ENCODE measurements around the gene MTA2. TPM values are rescaled to one million over a fixed set of nuclear protein-coding genes. Genes with fewer than 3 reads are reported as not detected.
"Not testable (repeated sequence)": the region's sequence is repeated elsewhere in the genome, so short reads cannot be mapped to it uniquely, and the experiment has no call there.

The MTA2 gene
- polyA plus RNA-seq, 4 donors = 40.5 to 64.7 (median 43.0) TPM

GRCh38 chr11:62573592-62574362, 27.9 kb downstream of the MTA2 start, which contains the start of gene EEF1G:
EEF1G (minus strand) TSS chr11:62573891; CDS start chr11:62573842, 49 bp downstream.
- peaks cover 0 to 66% (median 8%) of the 10 kb centered on the region in 3 donors for H3K36me3 ChIP-seq (ENCODE audit: control insufficient read depth in 3 of 3, insufficient read depth in 2 of 3, low read depth in 1 of 3, low read length in 3 of 3)
- peaks cover 0 to 31% (median 5%) of the 10 kb centered on the region in 3 donors for H3K4me1 ChIP-seq (ENCODE audit: control insufficient read depth in 3 of 3, insufficient read depth in 2 of 3, low read depth in 1 of 3, low read length in 2 of 3)
- H3K27ac ChIP-seq (ENCODE audit: low read depth in 1 of 3, low read length in 2 of 3) = peak within 1 kb of the TSS; percentile 56 to 89 (median 79)
- no peaks in the 10 kb centered on the region for H3K9me3 ChIP-seq (ENCODE audit: control insufficient read depth in 2 of 2, insufficient read depth in 1 of 2, low read depth in 1 of 2, low read length in 1 of 2)
- WGBS, 3 donors = 0% methylated on average over 46 of the region's 46 CpGs
- FAIRE-seq (no peak), DNase-seq (peak; percentile 100)
- H3K4me3 ChIP-seq (ENCODE audit: low read depth in 1 of 3, low read length in 3 of 3) = peak within 1 kb of the TSS; percentile 60 to 85 (median 74)
- no peaks in the 10 kb centered on the region for H3K27me3 ChIP-seq (ENCODE audit: control insufficient read depth in 3 of 3, insufficient read depth in 3 of 3, low read length in 3 of 3)

GRCh38 chr11:62573006-62573591, 28.6 kb downstream of the MTA2 start:
- peaks cover 0 to 66% (median 6%) of the 10 kb centered on the region in 3 donors for H3K36me3 ChIP-seq (ENCODE audit: control insufficient read depth in 3 of 3, insufficient read depth in 2 of 3, low read depth in 1 of 3, low read length in 3 of 3)
- DNase-seq (peak; percentile 33 to 45), FAIRE-seq (no peak)
- peak overlapping the region; percentile 12 to 59 (median 54) for H3K27ac ChIP-seq (ENCODE audit: low read depth in 1 of 3, low read length in 2 of 3)
- no peaks in the 10 kb centered on the region for H3K27me3 ChIP-seq (ENCODE audit: control insufficient read depth in 3 of 3, insufficient read depth in 3 of 3, low read length in 3 of 3)
- no peaks in the 10 kb centered on the region for H3K9me3 ChIP-seq (ENCODE audit: control insufficient read depth in 2 of 2, insufficient read depth in 1 of 2, low read depth in 1 of 2, low read length in 1 of 2)
- WGBS, 3 donors = 0 to 1% (median 1%) methylated on average over 33 of the region's 33 CpGs
- peak overlapping the region; percentile 60 to 85 (median 74) for H3K4me3 ChIP-seq (ENCODE audit: low read depth in 1 of 3, low read length in 3 of 3)
- H3K4me1 ChIP-seq (ENCODE audit: control insufficient read depth in 3 of 3, insufficient read depth in 2 of 3, low read depth in 1 of 3, low read length in 2 of 3) = peaks cover 0 to 31% (median 5%) of the 10 kb centered on the region in 3 donors

- Histone ChIP-seq H3K4me3 (ENCODE audit: low read depth in 1 of 3, low read length in 3 of 3) (peak overlapping the region in 2 of 3 donors; percentile 60 to 85), H3K9me3 (ENCODE audit: control insufficient read depth in 2 of 2, insufficient read depth in 1 of 2, low read depth in 1 of 2, low read length in 1 of 2) (no peaks in the 10 kb centered on the region), H3K36me3 (ENCODE audit: control insufficient read depth in 3 of 3, insufficient read depth in 2 of 3, low read depth in 1 of 3, low read length in 3 of 3) (peaks cover 0 to 69% (median 6%) of the 10 kb centered on the region in 3 donors), H3K27ac (ENCODE audit: low read depth in 1 of 3, low read length in 2 of 3) (no peak overlapping the region), H3K27me3 (ENCODE audit: control insufficient read depth in 3 of 3, insufficient read depth in 3 of 3, low read length in 3 of 3) (no peaks in the 10 kb centered on the region), H3K4me1 (ENCODE audit: control insufficient read depth in 3 of 3, insufficient read depth in 2 of 3, low read depth in 1 of 3, low read length in 2 of 3) (peaks cover 0 to 31% (median 5%) of the 10 kb centered on the region in 3 donors)
- WGBS, 3 donors = 72 to 79% (median 74%) methylated on average over 12 of the region's 12 CpGs
- DNase-seq = no peak
- no peak for FAIRE-seq
Measured at GRCh38 chr11:62572431-62572830, 29.2 kb downstream of the MTA2 start.

- not testable (repeated sequence) for FAIRE-seq; H3K27ac ChIP-seq (ENCODE audit: low read depth in 1 of 3, low read length in 2 of 3); H3K27me3 ChIP-seq (ENCODE audit: control insufficient read depth in 3 of 3, insufficient read depth in 3 of 3, low read length in 3 of 3); DNase-seq; H3K4me3 ChIP-seq (ENCODE audit: low read depth in 1 of 3, low read length in 3 of 3); H3K9me3 ChIP-seq (ENCODE audit: control insufficient read depth in 2 of 2, insufficient read depth in 1 of 2, low read depth in 1 of 2, low read length in 1 of 2)
- WGBS, 3 donors = 88 to 92% (median 90%) methylated on average over 5 of the region's 5 CpGs
- Histone ChIP-seq H3K36me3 (ENCODE audit: control insufficient read depth in 3 of 3, insufficient read depth in 2 of 3, low read depth in 1 of 3, low read length in 3 of 3) (peaks cover 4 to 68% (median 6%) of the 10 kb centered on the region in 3 donors), H3K4me1 (ENCODE audit: control insufficient read depth in 3 of 3, insufficient read depth in 2 of 3, low read depth in 1 of 3, low read length in 2 of 3) (peaks cover 0 to 25% (median 5%) of the 10 kb centered on the region in 3 donors)
Measured at GRCh38 chr11:62571493-62571892, 30.2 kb downstream of the MTA2 start.

GRCh38 chr11:62570903-62571302, 30.8 kb downstream of the MTA2 start:
- H3K4me3 ChIP-seq (ENCODE audit: low read depth in 1 of 3, low read length in 3 of 3); FAIRE-seq; H3K27ac ChIP-seq (ENCODE audit: low read depth in 1 of 3, low read length in 2 of 3); H3K9me3 ChIP-seq (ENCODE audit: control insufficient read depth in 2 of 2, insufficient read depth in 1 of 2, low read depth in 1 of 2, low read length in 1 of 2); DNase-seq; H3K27me3 ChIP-seq (ENCODE audit: control insufficient read depth in 3 of 3, insufficient read depth in 3 of 3, low read length in 3 of 3): not testable (repeated sequence)
- WGBS, 3 donors = 80 to 96% (median 92%) methylated on average over 5 of the region's 5 CpGs
- H3K36me3 ChIP-seq (ENCODE audit: control insufficient read depth in 3 of 3, insufficient read depth in 2 of 3, low read depth in 1 of 3, low read length in 3 of 3) = peaks cover 8 to 67% (median 11%) of the 10 kb centered on the region in 3 donors
- peaks cover 0 to 20% (median 5%) of the 10 kb centered on the region in 3 donors for H3K4me1 ChIP-seq (ENCODE audit: control insufficient read depth in 3 of 3, insufficient read depth in 2 of 3, low read depth in 1 of 3, low read length in 2 of 3)

GRCh38 chr11:62569611-62570010, 32.1 kb downstream of the MTA2 start:
- 63 to 84% (median 73%) methylated on average over 1 of the region's 1 CpG for WGBS, 3 donors
- no peaks in the 10 kb centered on the region for H3K9me3 ChIP-seq (ENCODE audit: control insufficient read depth in 2 of 2, insufficient read depth in 1 of 2, low read depth in 1 of 2, low read length in 1 of 2)
- no peak overlapping the region for H3K27ac ChIP-seq (ENCODE audit: low read depth in 1 of 3, low read length in 2 of 3)
- H3K36me3 ChIP-seq (ENCODE audit: control insufficient read depth in 3 of 3, insufficient read depth in 2 of 3, low read depth in 1 of 3, low read length in 3 of 3) = peaks cover 8 to 63% (median 15%) of the 10 kb centered on the region in 3 donors
- H3K4me3 ChIP-seq (ENCODE audit: low read depth in 1 of 3, low read length in 3 of 3) = no peak overlapping the region
- H3K27me3 ChIP-seq (ENCODE audit: control insufficient read depth in 3 of 3, insufficient read depth in 3 of 3, low read length in 3 of 3) = no peaks in the 10 kb centered on the region
- H3K4me1 ChIP-seq (ENCODE audit: control insufficient read depth in 3 of 3, insufficient read depth in 2 of 3, low read depth in 1 of 3, low read length in 2 of 3) = peaks cover 0 to 14% (median 0%) of the 10 kb centered on the region in 3 donors
- no peak for FAIRE-seq
- DNase-seq = no peak

- no peaks in the 10 kb centered on the region for H3K9me3 ChIP-seq (ENCODE audit: control insufficient read depth in 2 of 2, insufficient read depth in 1 of 2, low read depth in 1 of 2, low read length in 1 of 2)
- peaks cover 8 to 80% (median 15%) of the 10 kb centered on the region in 3 donors for H3K36me3 ChIP-seq (ENCODE audit: control insufficient read depth in 3 of 3, insufficient read depth in 2 of 3, low read depth in 1 of 3, low read length in 3 of 3)
- H3K27ac ChIP-seq (ENCODE audit: low read depth in 1 of 3, low read length in 2 of 3) = no peak overlapping the region
- no peaks in the 10 kb centered on the region for H3K27me3 ChIP-seq (ENCODE audit: control insufficient read depth in 3 of 3, insufficient read depth in 3 of 3, low read length in 3 of 3)
- peaks cover 0 to 11% (median 0%) of the 10 kb centered on the region in 3 donors for H3K4me1 ChIP-seq (ENCODE audit: control insufficient read depth in 3 of 3, insufficient read depth in 2 of 3, low read depth in 1 of 3, low read length in 2 of 3)
- no peak for DNase-seq
- H3K4me3 ChIP-seq (ENCODE audit: low read depth in 1 of 3, low read length in 3 of 3) = no peak overlapping the region
- WGBS, 3 donors = 70 to 78% (median 76%) methylated on average over 7 to 8 of the region's 8 CpGs
- FAIRE-seq = no peak
Measured at GRCh38 chr11:62567018-62567633, 34.5 kb downstream of the MTA2 start.

- Histone ChIP-seq H3K27me3 (ENCODE audit: control insufficient read depth in 3 of 3, insufficient read depth in 3 of 3, low read length in 3 of 3) (no peaks in the 10 kb centered on the region), H3K36me3 (ENCODE audit: control insufficient read depth in 3 of 3, insufficient read depth in 2 of 3, low read depth in 1 of 3, low read length in 3 of 3) (peaks cover 8 to 79% (median 13%) of the 10 kb centered on the region in 3 donors), H3K9me3 (ENCODE audit: control insufficient read depth in 2 of 2, insufficient read depth in 1 of 2, low read depth in 1 of 2, low read length in 1 of 2) (no peaks in the 10 kb centered on the region), H3K4me1 (ENCODE audit: control insufficient read depth in 3 of 3, insufficient read depth in 2 of 3, low read depth in 1 of 3, low read length in 2 of 3) (peaks cover 0 to 12% (median 0%) of the 10 kb centered on the region in 3 donors), H3K27ac (ENCODE audit: low read depth in 1 of 3, low read length in 2 of 3) (no peak overlapping the region), H3K4me3 (ENCODE audit: low read depth in 1 of 3, low read length in 3 of 3) (peak overlapping the region in 1 of 3 donors; percentile 23)
- FAIRE-seq = no peak
- 78 to 84% (median 81%) methylated on average over 8 of the region's 8 CpGs for WGBS, 3 donors
- DNase-seq = no peak
Measured at GRCh38 chr11:62566247-62566646, 35.4 kb downstream of the MTA2 start.

Data from small intestine (tissue), 7 donors.